H1 (cell line): ENCODE data around the gene TTC28. TPM values are rescaled to one million over a fixed set of nuclear protein-coding genes. Genes with fewer than 3 reads are reported as not detected.

ENCODE experiments used
- CEBPB ChIP-seq: IDR thresholded peaks from 2 replicates; pipeline ENCODE4 v1.6.1; 2012; ENCODE audit warnings: low read depth, low read length
- CHD1 ChIP-seq: IDR thresholded peaks from 2 replicates; pipeline ENCODE4 v1.6.1; 2012; ENCODE audit warnings: low read depth, low read length, improper control_type of control experiment
- GABPA ChIP-seq: IDR thresholded peaks from 2 replicates; pipeline ENCODE4 v1.6.1; 2011; ENCODE audit warnings: mild to moderate bottlenecking, low read length, moderate library complexity, borderline replicate concordance; ENCODE audit not compliant: insufficient read depth
- KDM1A ChIP-seq: fragments of 200-600, 300-600 bp; sonication (generic); IDR thresholded peaks from 2 replicates; pipeline ENCODE4 v1.7.1; 2016; ENCODE audit warnings: mild to moderate bottlenecking, low read length, borderline replicate concordance
- RBBP5 ChIP-seq: IDR thresholded peaks from 2 replicates; pipeline ENCODE4 v1.7.1; 2012; ENCODE audit warnings: low read depth, mild to moderate bottlenecking, inconsistent platforms, low read length, moderate library complexity, borderline replicate concordance
- SP2 ChIP-seq: IDR thresholded peaks from 2 replicates; pipeline ENCODE4 v1.6.1; 2012; ENCODE audit warnings: mild to moderate bottlenecking, low read length, inconsistent platforms
- SUZ12 ChIP-seq: fragments of 200-600 bp; sonication (generic); IDR thresholded peaks from 2 replicates; pipeline ENCODE4 v1.6.1; 2012; ENCODE audit warnings: mild to moderate bottlenecking, inconsistent platforms, low read length, moderate library complexity, mixed read lengths
- polyA plus RNA-seq, 7 experiments: library from polyadenylated mRNA; depleted of rRNA in 3 of 7; stranded (reverse) in 5 of 7; unstranded in 2 of 7; fragments of >200 nt in 5 of 7; fragments of 200-250 nt in 2 of 7; gene quantifications; 1 replicate in 5 of 7; 2 replicates in 1 of 7; 4 replicates in 1 of 7; pipeline versions ENCODE4 v1.2.1 to v1.2.3, GENCODE V29; 2011 to 2013; ENCODE audit warnings: missing spikeins in 2 of 7, mixed read lengths in 2 of 7
- total RNA-seq: library from RNA; stranded (reverse); fragmentation: NEBNext Ultra II Directional; extraction: Animal tissue kit (Norgen Biotek cat#: 25700); gene quantifications from 2 replicates; pipeline ENCODE4 v1.2.1, GENCODE V29; 2021
- TF ChIP-seq, protein P1 (sequence below): fragments of 300-600 bp; sonication (generic); IDR thresholded peaks from 2 replicates; pipeline ENCODE4 v1.7.1; 2012; ENCODE audit warnings: low read length, moderate library complexity, mild to moderate bottlenecking, inconsistent platforms; ENCODE audit not compliant: insufficient replicate concordance
- TF ChIP-seq, protein P2 (sequence below): IDR thresholded peaks from 2 replicates; pipeline ENCODE4 v1.6.1; 2011; ENCODE audit warnings: low read length, improper control_type of control experiment

TTC28 gene
- total and polyA plus RNA-seq, 2 of the 8 experiments (the other 6 are each of a cell fraction or from before 2014, with no cell fraction given) = 2.6 to 12.6 TPM

DNA sequence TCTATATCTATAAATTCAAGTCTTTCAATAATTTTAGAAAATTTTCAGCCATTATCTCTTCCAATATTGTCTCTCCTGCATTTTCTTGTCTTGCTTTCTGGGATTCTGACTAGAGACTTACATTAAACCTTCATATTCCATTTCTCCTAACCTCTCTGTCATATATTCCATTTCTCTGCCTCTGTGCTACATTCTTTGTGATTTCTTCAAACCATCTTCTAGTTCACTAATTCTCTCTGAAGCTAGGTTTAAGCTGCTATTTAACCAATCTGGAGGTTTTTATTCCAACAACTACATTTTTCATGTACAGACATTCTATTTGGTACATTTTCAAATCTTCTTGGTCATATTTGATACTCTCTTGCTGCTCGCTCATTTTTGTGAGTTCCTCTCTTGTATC, 122.5 kb downstream of the TTC28 start (continued):
- TF ChIP-seq, protein P1, sequence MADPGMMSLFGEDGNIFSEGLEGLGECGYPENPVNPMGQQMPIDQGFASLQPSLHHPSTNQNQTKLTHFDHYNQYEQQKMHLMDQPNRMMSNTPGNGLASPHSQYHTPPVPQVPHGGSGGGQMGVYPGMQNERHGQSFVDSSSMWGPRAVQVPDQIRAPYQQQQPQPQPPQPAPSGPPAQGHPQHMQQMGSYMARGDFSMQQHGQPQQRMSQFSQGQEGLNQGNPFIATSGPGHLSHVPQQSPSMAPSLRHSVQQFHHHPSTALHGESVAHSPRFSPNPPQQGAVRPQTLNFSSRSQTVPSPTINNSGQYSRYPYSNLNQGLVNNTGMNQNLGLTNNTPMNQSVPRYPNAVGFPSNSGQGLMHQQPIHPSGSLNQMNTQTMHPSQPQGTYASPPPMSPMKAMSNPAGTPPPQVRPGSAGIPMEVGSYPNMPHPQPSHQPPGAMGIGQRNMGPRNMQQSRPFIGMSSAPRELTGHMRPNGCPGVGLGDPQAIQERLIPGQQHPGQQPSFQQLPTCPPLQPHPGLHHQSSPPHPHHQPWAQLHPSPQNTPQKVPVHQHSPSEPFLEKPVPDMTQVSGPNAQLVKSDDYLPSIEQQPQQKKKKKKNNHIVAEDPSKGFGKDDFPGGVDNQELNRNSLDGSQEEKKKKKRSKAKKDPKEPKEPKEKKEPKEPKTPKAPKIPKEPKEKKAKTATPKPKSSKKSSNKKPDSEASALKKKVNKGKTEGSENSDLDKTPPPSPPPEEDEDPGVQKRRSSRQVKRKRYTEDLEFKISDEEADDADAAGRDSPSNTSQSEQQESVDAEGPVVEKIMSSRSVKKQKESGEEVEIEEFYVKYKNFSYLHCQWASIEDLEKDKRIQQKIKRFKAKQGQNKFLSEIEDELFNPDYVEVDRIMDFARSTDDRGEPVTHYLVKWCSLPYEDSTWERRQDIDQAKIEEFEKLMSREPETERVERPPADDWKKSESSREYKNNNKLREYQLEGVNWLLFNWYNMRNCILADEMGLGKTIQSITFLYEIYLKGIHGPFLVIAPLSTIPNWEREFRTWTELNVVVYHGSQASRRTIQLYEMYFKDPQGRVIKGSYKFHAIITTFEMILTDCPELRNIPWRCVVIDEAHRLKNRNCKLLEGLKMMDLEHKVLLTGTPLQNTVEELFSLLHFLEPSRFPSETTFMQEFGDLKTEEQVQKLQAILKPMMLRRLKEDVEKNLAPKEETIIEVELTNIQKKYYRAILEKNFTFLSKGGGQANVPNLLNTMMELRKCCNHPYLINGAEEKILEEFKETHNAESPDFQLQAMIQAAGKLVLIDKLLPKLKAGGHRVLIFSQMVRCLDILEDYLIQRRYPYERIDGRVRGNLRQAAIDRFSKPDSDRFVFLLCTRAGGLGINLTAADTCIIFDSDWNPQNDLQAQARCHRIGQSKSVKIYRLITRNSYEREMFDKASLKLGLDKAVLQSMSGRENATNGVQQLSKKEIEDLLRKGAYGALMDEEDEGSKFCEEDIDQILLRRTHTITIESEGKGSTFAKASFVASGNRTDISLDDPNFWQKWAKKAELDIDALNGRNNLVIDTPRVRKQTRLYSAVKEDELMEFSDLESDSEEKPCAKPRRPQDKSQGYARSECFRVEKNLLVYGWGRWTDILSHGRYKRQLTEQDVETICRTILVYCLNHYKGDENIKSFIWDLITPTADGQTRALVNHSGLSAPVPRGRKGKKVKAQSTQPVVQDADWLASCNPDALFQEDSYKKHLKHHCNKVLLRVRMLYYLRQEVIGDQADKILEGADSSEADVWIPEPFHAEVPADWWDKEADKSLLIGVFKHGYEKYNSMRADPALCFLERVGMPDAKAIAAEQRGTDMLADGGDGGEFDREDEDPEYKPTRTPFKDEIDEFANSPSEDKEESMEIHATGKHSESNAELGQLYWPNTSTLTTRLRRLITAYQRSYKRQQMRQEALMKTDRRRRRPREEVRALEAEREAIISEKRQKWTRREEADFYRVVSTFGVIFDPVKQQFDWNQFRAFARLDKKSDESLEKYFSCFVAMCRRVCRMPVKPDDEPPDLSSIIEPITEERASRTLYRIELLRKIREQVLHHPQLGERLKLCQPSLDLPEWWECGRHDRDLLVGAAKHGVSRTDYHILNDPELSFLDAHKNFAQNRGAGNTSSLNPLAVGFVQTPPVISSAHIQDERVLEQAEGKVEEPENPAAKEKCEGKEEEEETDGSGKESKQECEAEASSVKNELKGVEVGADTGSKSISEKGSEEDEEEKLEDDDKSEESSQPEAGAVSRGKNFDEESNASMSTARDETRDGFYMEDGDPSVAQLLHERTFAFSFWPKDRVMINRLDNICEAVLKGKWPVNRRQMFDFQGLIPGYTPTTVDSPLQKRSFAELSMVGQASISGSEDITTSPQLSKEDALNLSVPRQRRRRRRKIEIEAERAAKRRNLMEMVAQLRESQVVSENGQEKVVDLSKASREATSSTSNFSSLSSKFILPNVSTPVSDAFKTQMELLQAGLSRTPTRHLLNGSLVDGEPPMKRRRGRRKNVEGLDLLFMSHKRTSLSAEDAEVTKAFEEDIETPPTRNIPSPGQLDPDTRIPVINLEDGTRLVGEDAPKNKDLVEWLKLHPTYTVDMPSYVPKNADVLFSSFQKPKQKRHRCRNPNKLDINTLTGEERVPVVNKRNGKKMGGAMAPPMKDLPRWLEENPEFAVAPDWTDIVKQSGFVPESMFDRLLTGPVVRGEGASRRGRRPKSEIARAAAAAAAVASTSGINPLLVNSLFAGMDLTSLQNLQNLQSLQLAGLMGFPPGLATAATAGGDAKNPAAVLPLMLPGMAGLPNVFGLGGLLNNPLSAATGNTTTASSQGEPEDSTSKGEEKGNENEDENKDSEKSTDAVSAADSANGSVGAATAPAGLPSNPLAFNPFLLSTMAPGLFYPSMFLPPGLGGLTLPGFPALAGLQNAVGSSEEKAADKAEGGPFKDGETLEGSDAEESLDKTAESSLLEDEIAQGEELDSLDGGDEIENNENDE = no peak
- TF ChIP-seq SP2 = no peak
- no peak for TF ChIP-seq SUZ12
- no peak for TF ChIP-seq CHD1
- TF ChIP-seq, protein P2, sequence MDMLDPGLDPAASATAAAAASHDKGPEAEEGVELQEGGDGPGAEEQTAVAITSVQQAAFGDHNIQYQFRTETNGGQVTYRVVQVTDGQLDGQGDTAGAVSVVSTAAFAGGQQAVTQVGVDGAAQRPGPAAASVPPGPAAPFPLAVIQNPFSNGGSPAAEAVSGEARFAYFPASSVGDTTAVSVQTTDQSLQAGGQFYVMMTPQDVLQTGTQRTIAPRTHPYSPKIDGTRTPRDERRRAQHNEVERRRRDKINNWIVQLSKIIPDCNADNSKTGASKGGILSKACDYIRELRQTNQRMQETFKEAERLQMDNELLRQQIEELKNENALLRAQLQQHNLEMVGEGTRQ = no peak
- no peak for TF ChIP-seq KDM1A
- no peak for TF ChIP-seq GABPA
- TF ChIP-seq CEBPB = no peak
- TF ChIP-seq RBBP5 = no peak
